ENCODE data around the gene SETBP1. TPM values are rescaled to one million over a fixed set of nuclear protein-coding genes. Genes with fewer than 3 reads are reported as not detected.

SETBP1 gene
- total and polyA plus RNA-seq, 2 of the 13 experiments (the other 11 are each of a cell fraction or from before 2014, with no cell fraction given) = 0.18 to 0.65 TPM

DNA sequence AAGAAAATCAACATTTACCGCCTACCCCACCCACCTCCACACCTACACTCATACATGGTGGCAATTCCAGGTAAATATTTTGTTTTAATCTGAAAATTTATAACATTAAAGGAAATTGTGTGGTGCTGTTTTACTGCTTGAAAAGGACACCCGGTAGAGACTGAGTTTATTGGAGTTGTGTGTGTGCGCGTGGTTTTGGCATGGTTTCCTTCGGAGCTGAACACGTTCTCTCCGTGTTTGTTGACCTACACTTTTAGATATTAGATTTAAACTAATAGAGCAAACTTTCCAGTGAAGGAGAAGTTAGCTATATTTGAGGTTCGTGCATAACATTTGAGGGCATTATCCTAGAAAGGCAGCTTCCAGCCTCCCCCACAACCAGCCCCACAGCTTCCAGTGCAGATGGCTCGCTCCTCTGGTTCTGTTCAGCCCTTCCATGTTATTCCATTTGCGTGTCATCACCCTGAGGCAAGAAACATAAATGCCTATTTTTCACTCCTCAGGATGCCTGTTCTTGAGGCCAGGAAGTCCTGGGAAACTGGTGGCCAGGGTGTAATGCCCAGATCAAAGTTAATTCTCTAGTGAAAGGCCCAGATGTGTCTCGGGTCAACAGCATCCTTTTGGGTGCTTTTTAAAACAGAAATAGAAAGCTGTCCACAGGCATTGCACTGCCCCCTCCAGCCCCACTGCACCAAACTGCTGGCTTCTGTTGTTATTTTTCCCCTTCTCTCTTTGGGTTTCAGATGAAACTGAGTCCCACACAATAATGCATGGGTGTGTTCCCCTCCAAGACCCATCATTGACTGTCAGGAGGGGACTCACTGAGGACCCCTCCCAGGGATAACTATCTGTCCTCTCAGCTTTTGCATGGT is 190.2 kb downstream of the SETBP1 start:
- Histone ChIP-seq H4K20me1 (ENCODE audit: insufficient read depth, low read length) (no peaks in the 10 kb centered on the region), H3K9me3 (ENCODE audit: low read length) (no peaks in the 10 kb centered on the region), H3K4me2 (ENCODE audit: low read depth, low read length) (no peak overlapping the region), H3K27me3 (ENCODE audit: control insufficient read depth in 1 of 2, insufficient read depth in 2 of 2, low read length in 2 of 2) (0 out of 5 replicates have a peak, but pooled peaks cover 0 to 2% of the 10 kb centered on the region in 2 experiments), H3K4me3 (replicated peaks in 1 of 3; ENCODE audit: insufficient read depth in 1 of 3, low read depth in 2 of 3, low read length in 3 of 3) (no peak overlapping the region), H2AFZ (ENCODE audit: low read length) (no peak overlapping the region), H3K4me1 (ENCODE audit: insufficient read depth, low read length) (no peaks in the 10 kb centered on the region), H3K79me2 (ENCODE audit: insufficient read depth, low read length) (no peaks in the 10 kb centered on the region), H3K36me3 (replicated peaks in 1 of 2; ENCODE audit: control insufficient read depth in 1 of 2, insufficient read depth in 2 of 2, low read length in 2 of 2) (no peaks in the 10 kb centered on the region), H3K9ac (ENCODE audit: insufficient read depth, low read depth, low read length) (no peak overlapping the region), H3K27ac (ENCODE audit: extremely low read length, insufficient read depth, low read length) (no peak overlapping the region)
- ChIA-PET CTCF (ENCODE audit: low intra/inter-chr PET ratio, low total read pairs) (no interaction called here), POLR2A (no interaction called here)
- TF ChIP-seq NCOA1 (CRISPR knock-in tag; IDR thresholded peaks at IDR 0.05) = no peak
- TF ChIP-seq SETDB1 (CRISPR knock-in tag; IDR thresholded peaks at IDR 0.05; ENCODE audit: borderline replicate concordance) = no peak
- no peak for TF ChIP-seq ZZZ3 (CRISPR knock-in tag; IDR thresholded peaks at IDR 0.05; ENCODE audit: borderline replicate concordance)
- no peak for TF ChIP-seq MZF1 (CRISPR knock-in tag; IDR thresholded peaks at IDR 0.05; ENCODE audit: borderline replicate concordance)
- no peak for TF ChIP-seq TOPORS (CRISPR knock-in tag; IDR thresholded peaks at IDR 0.05)
- TF ChIP-seq, protein P1, sequence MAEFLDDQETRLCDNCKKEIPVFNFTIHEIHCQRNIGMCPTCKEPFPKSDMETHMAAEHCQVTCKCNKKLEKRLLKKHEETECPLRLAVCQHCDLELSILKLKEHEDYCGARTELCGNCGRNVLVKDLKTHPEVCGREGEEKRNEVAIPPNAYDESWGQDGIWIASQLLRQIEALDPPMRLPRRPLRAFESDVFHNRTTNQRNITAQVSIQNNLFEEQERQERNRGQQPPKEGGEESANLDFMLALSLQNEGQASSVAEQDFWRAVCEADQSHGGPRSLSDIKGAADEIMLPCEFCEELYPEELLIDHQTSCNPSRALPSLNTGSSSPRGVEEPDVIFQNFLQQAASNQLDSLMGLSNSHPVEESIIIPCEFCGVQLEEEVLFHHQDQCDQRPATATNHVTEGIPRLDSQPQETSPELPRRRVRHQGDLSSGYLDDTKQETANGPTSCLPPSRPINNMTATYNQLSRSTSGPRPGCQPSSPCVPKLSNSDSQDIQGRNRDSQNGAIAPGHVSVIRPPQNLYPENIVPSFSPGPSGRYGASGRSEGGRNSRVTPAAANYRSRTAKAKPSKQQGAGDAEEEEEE (CRISPR knock-in tag; IDR thresholded peaks at IDR 0.05; ENCODE audit: borderline replicate concordance) = no peak
- no peak for TF ChIP-seq XBP1 (CRISPR knock-in tag; IDR thresholded peaks at IDR 0.05)
- no peak for TF ChIP-seq SKI (IDR thresholded peaks at IDR 0.05; ENCODE audit: partially characterized antibody)
- TF ChIP-seq ZNF460 (CRISPR knock-in tag; IDR thresholded peaks at IDR 0.05; ENCODE audit: borderline replicate concordance) = no peak
- TF ChIP-seq SAP130 (CRISPR knock-in tag; IDR thresholded peaks at IDR 0.05; ENCODE audit: low read depth) = no peak
- no peak for ATAC-seq
- DNase-seq (ENCODE audit: low spot score) = no peak
- intact Hi-C loops (cut with micrococcal nuclease; ENCODE audit: unreplicated experiment) = no loop called here
- no TSS peak for BruUV-seq (replicated peaks)
- no peak for FAIRE-seq
- 59% methylated on average over 10 of the region's 11 CpGs for WGBS (ENCODE audit: low lambda C conversion rate)
- in situ Hi-C loops (cut with HindIII; ENCODE audit: extremely low pct_ligation_motif_present, low pct_unique_long_range_greater_than_20kb) = no loop called here
